Neural cell (in vitro differentiated cells): ENCODE results near the gene INO80C.

Experiments
- TF ChIP-seq, protein P1 (sequence below): fragments of 450-650 bp; IDR thresholded peaks from 2 replicates; pipeline ENCODE4 v1.5.1; 2014; ENCODE audit warnings: antibody characterized with exemption, mild to moderate bottlenecking, moderate library complexity; ENCODE audit not compliant: poor library complexity, severe bottlenecking
- TF ChIP-seq, protein P2 (sequence below): IDR thresholded peaks from 2 replicates; pipeline ENCODE4 v1.6.1; 2012; ENCODE audit warnings: borderline replicate concordance

DNA sequence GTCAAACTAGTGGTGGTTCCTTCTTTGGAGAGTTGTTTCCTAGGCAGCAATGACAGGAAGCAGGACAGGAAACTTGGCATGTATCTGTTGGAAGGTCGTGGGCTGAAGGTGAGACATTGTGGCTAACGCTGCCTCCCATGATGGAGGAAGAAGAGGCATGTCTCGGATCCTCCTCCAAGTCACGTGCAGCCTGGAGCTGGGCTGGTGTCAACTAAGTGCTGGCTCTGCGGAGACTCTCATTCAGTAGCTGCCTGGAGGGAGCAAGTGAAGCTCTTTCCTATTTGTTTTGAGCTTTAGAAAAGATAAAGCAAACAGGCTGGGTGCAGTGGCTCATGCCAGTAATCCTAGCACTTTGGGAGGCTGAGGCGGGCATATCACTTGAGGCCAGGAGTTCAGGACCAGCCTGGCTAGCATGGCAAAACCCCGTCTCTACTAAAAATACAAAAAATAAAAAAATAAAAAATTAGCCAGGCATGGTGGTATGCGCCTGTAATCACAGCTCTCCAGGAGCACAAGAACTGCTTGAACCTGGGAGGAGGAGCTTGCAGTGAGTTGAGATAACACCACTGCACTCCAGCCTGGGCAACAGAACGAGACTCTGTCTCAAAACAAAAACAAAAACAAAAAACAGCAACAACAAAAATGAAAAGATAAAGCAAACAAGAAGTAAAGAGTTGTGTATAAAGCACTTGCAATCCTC, 28.2 kb upstream of the INO80C start:
- TF ChIP-seq, protein P1, sequence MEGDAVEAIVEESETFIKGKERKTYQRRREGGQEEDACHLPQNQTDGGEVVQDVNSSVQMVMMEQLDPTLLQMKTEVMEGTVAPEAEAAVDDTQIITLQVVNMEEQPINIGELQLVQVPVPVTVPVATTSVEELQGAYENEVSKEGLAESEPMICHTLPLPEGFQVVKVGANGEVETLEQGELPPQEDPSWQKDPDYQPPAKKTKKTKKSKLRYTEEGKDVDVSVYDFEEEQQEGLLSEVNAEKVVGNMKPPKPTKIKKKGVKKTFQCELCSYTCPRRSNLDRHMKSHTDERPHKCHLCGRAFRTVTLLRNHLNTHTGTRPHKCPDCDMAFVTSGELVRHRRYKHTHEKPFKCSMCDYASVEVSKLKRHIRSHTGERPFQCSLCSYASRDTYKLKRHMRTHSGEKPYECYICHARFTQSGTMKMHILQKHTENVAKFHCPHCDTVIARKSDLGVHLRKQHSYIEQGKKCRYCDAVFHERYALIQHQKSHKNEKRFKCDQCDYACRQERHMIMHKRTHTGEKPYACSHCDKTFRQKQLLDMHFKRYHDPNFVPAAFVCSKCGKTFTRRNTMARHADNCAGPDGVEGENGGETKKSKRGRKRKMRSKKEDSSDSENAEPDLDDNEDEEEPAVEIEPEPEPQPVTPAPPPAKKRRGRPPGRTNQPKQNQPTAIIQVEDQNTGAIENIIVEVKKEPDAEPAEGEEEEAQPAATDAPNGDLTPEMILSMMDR, result no peak
- TF ChIP-seq, protein P2, sequence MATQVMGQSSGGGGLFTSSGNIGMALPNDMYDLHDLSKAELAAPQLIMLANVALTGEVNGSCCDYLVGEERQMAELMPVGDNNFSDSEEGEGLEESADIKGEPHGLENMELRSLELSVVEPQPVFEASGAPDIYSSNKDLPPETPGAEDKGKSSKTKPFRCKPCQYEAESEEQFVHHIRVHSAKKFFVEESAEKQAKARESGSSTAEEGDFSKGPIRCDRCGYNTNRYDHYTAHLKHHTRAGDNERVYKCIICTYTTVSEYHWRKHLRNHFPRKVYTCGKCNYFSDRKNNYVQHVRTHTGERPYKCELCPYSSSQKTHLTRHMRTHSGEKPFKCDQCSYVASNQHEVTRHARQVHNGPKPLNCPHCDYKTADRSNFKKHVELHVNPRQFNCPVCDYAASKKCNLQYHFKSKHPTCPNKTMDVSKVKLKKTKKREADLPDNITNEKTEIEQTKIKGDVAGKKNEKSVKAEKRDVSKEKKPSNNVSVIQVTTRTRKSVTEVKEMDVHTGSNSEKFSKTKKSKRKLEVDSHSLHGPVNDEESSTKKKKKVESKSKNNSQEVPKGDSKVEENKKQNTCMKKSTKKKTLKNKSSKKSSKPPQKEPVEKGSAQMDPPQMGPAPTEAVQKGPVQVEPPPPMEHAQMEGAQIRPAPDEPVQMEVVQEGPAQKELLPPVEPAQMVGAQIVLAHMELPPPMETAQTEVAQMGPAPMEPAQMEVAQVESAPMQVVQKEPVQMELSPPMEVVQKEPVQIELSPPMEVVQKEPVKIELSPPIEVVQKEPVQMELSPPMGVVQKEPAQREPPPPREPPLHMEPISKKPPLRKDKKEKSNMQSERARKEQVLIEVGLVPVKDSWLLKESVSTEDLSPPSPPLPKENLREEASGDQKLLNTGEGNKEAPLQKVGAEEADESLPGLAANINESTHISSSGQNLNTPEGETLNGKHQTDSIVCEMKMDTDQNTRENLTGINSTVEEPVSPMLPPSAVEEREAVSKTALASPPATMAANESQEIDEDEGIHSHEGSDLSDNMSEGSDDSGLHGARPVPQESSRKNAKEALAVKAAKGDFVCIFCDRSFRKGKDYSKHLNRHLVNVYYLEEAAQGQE, result no peak
